SK-N-SH (cell line): ENCODE data around the gene LARGE1. TPM values are rescaled to one million over a fixed set of nuclear protein-coding genes. Genes with fewer than 3 reads are reported as not detected.

ENCODE experiments used
- CTCF ChIA-PET: fragments of 300-600, 350-600 bp; formaldehyde crosslinking; extraction: SDS; loops from one replicate; lab custom pipeline; 2021; lab: Yijun Ruan, JAX
- POLR2A ChIA-PET: fragments of 350-600 bp; sonication (Branson Sonifier 250); formaldehyde crosslinking; extraction: SDS; loops from one replicate; lab custom pipeline; 2020; ENCODE audit warnings: antibody characterized with exemption, inconsistent platforms; lab: Yijun Ruan, JAX
- DNase-seq: peaks from one replicate; pipeline ENCODE4 v3.0.0; 2012
- H2AFZ ChIP-seq: fragments of 200-600 bp; sonication (generic); 2 replicates; pipeline ENCODE4 v1.8.1; 2016; ENCODE audit warnings: antibody characterized with exemption, mild to moderate bottlenecking, low read depth
- H3F3A ChIP-seq: fragments of 200-600 bp; sonication (generic); replicated peaks from 2 replicates; pipeline ENCODE3; 2016; ENCODE audit warnings: antibody characterized with exemption, mild to moderate bottlenecking; ENCODE audit not compliant: insufficient read depth
- H3K27ac ChIP-seq, 2 experiments: fragments of 200-500 bp in 1 of 2; fragments of 200-600 bp in 1 of 2; sonication (Bioruptor generic) in 1 of 2; sonication (generic), shearing (Covaris generic) in 1 of 2; 2 replicates each; pipeline versions ENCODE4 v1.5.1 to v1.6.1; 2014 to 2016; ENCODE audit warnings: low read depth in 2 of 2, inconsistent platforms in 1 of 2, low read length in 1 of 2, mild to moderate bottlenecking in 1 of 2, mixed read lengths in 1 of 2
- H3K27me3 ChIP-seq: fragments of 200-600 bp; sonication (generic), shearing (Covaris generic); 2 replicates; pipeline ENCODE4 v1.6.1; 2016; ENCODE audit warnings: mixed run types; ENCODE audit not compliant: insufficient read depth
- H3K36me3 ChIP-seq, 2 experiments: fragments of 200-500 bp in 1 of 2; fragments of 200-600 bp in 1 of 2; sonication (Bioruptor generic) in 1 of 2; sonication (generic) in 1 of 2; replicated peaks in 1 of 2; 2 replicates each; pipeline versions ENCODE3 to v1.5.1; 2014 to 2016; ENCODE audit warnings: low read length in 1 of 2, mild to moderate bottlenecking in 1 of 2; ENCODE audit not compliant: insufficient read depth in 2 of 2, control insufficient read depth in 1 of 2
- H3K4me1 ChIP-seq, 2 experiments: fragments of 200-500 bp in 1 of 2; fragments of 200-600 bp in 1 of 2; sonication (Bioruptor generic) in 1 of 2; sonication (generic), shearing (Covaris generic) in 1 of 2; 2 replicates each; pipeline versions ENCODE4 v1.5.1 to v1.6.1; 2014 to 2016; ENCODE audit warnings: low read depth in 1 of 2, low read length in 1 of 2, mixed run types in 1 of 2; ENCODE audit not compliant: insufficient read depth in 2 of 2, control insufficient read depth in 1 of 2
- H3K4me2 ChIP-seq: fragments of 200-600 bp; sonication (generic), shearing (Covaris generic); 2 replicates; pipeline ENCODE4 v1.6.1; 2017; ENCODE audit warnings: mixed run types
- H3K4me3 ChIP-seq, 2 experiments: fragments of 200-500 bp in 1 of 2; fragments of 200-600 bp in 1 of 2; sonication (Bioruptor generic) in 1 of 2; sonication (generic), shearing (Covaris generic) in 1 of 2; 2 replicates each; pipeline versions ENCODE4 v1.5.1 to v1.8.1; 2014 to 2016; ENCODE audit warnings: low read depth in 2 of 2, inconsistent platforms in 1 of 2, low read length in 1 of 2, mild to moderate bottlenecking in 1 of 2, mixed read lengths in 1 of 2, moderate library complexity in 1 of 2
- H3K79me2 ChIP-seq: fragments of 200-600 bp; sonication (generic); 2 replicates; pipeline ENCODE4 v1.8.1; 2017; ENCODE audit warnings: mild to moderate bottlenecking; ENCODE audit not compliant: insufficient read depth
- H3K9ac ChIP-seq: fragments of 200-600 bp; sonication (generic); 2 replicates; pipeline ENCODE4 v1.6.1; 2017; ENCODE audit warnings: mixed run types
- H3K9me2 ChIP-seq: fragments of 200-600 bp; sonication (generic); 2 replicates; pipeline ENCODE4 v1.6.1; 2017; ENCODE audit warnings: mixed run types
- H3K9me3 ChIP-seq: fragments of 200-600 bp; sonication (generic); 2 replicates; pipeline ENCODE4 v1.6.1; 2017; ENCODE audit warnings: mixed run types, mild to moderate bottlenecking, moderate library complexity
- H4K20me1 ChIP-seq: fragments of 200-600 bp; sonication (generic); 2 replicates; pipeline ENCODE4 v1.6.1; 2017; ENCODE audit warnings: mild to moderate bottlenecking, mixed run types; ENCODE audit not compliant: insufficient read depth
- CHD2 ChIP-seq: fragments of 150-350 bp; IDR thresholded peaks from 2 replicates; pipeline ENCODE4 v1.6.1; 2018; ENCODE audit warnings: low read length; ENCODE audit not compliant: partially characterized antibody
- EP300 ChIP-seq, 2 experiments: IDR thresholded peaks; 2 replicates each; pipeline versions ENCODE4 v1.4.0 to v1.6.1; 2012; ENCODE audit warnings: borderline replicate concordance in 1 of 2, low read depth in 1 of 2, low read length in 1 of 2
- FOXJ3 ChIP-seq: sonication (generic); formaldehyde crosslinking; IDR thresholded peaks from 2 replicates; pipeline ENCODE4 v1.5.1; 2020; ENCODE audit warnings: mild to moderate bottlenecking, missing genetic modification reagents
- FOXM1 ChIP-seq: IDR thresholded peaks from 2 replicates; pipeline ENCODE4 v1.4.0; 2012; ENCODE audit warnings: low read depth, mild to moderate bottlenecking
- GATA2 ChIP-seq: sonication (generic); formaldehyde crosslinking; IDR thresholded peaks from 2 replicates; pipeline ENCODE4 v1.5.0; 2020; ENCODE audit warnings: mild to moderate bottlenecking, missing genetic modification reagents
- JUND ChIP-seq: IDR thresholded peaks from 2 replicates; pipeline ENCODE4 v1.4.0; 2012
- MAX ChIP-seq: IDR thresholded peaks from 2 replicates; pipeline ENCODE4 v1.4.0; 2012; ENCODE audit warnings: low read depth
- MEF2A ChIP-seq: IDR thresholded peaks from 2 replicates; pipeline ENCODE4 v1.4.0; 2012; ENCODE audit warnings: low read depth, borderline replicate concordance
- NRF1 ChIP-seq: IDR thresholded peaks from 2 replicates; pipeline ENCODE4 v1.6.1; 2012; ENCODE audit warnings: low read depth, mild to moderate bottlenecking, low read length
- POLR2AphosphoS5 ChIP-seq: IDR thresholded peaks from 2 replicates; pipeline ENCODE4 v1.6.1; 2012; ENCODE audit warnings: low read depth, low read length
- RAD21 ChIP-seq: IDR thresholded peaks from 2 replicates; pipeline ENCODE4 v1.6.1; 2012; ENCODE audit warnings: mild to moderate bottlenecking, low read length
- RCOR1 ChIP-seq: fragments of 150-350 bp; IDR thresholded peaks from 2 replicates; pipeline ENCODE4 v1.6.1; 2017; ENCODE audit warnings: antibody characterized with exemption, low read length
- RFX5 ChIP-seq: IDR thresholded peaks from 2 replicates; pipeline ENCODE4 v1.6.1; 2012; ENCODE audit warnings: mild to moderate bottlenecking, improper control_type of control experiment, low read length
- SMC3 ChIP-seq: IDR thresholded peaks from 2 replicates; pipeline ENCODE4 v1.6.1; 2012; ENCODE audit warnings: low read depth, low read length, improper control_type of control experiment
- TEAD4 ChIP-seq: IDR thresholded peaks from 2 replicates; pipeline ENCODE4 v1.4.0; 2012; ENCODE audit warnings: mild to moderate bottlenecking, borderline replicate concordance; ENCODE audit not compliant: insufficient read depth
- YY1 ChIP-seq: IDR thresholded peaks from 2 replicates; pipeline ENCODE4 v1.4.0; 2012; ENCODE audit warnings: low read depth, mild to moderate bottlenecking
- ZBTB33 ChIP-seq: IDR thresholded peaks from 2 replicates; pipeline ENCODE4 v1.4.0; 2012; ENCODE audit warnings: low read depth, borderline replicate concordance
- WGBS: methylation state at CpG from one replicate; pipeline ENCODE4 v1.1.6; 2017; ENCODE audit warnings: low lambda C conversion rate; 5-methylcytosine and 5-hydroxymethylcytosine counted together
- polyA plus RNA-seq, 3 experiments: library from polyadenylated mRNA; depleted of rRNA; stranded (reverse); fragments of >200 nt; gene quantifications; 2 replicates each; pipeline ENCODE4 v1.2.3, GENCODE V29; 2012
- TF ChIP-seq, protein P1 (sequence below): IDR thresholded peaks from 2 replicates; pipeline ENCODE4 v1.6.1; 2012; ENCODE audit warnings: mild to moderate bottlenecking, low read depth, low read length, moderate library complexity
- TF ChIP-seq, protein P2 (sequence below): fragments of 150-350 bp; IDR thresholded peaks from 2 replicates; pipeline ENCODE4 v1.6.1; 2017; ENCODE audit warnings: antibody characterized with exemption, low read length, low read depth, borderline replicate concordance
- TF ChIP-seq, protein P3 (sequence below): IDR thresholded peaks from 2 replicates; pipeline ENCODE4 v1.4.0; 2012; ENCODE audit warnings: low read depth, borderline replicate concordance
- TF ChIP-seq, protein P4 (sequence below): fragments of 200-600 bp; sonication (generic); IDR thresholded peaks from 2 replicates; pipeline ENCODE4 v1.6.1; 2017; ENCODE audit warnings: antibody characterized with exemption, mild to moderate bottlenecking, moderate library complexity

Gene LARGE1
- polyA plus RNA-seq, 1 of the 3 experiments (the other 2 are of a cell fraction), result 1.1 TPM

DNA sequence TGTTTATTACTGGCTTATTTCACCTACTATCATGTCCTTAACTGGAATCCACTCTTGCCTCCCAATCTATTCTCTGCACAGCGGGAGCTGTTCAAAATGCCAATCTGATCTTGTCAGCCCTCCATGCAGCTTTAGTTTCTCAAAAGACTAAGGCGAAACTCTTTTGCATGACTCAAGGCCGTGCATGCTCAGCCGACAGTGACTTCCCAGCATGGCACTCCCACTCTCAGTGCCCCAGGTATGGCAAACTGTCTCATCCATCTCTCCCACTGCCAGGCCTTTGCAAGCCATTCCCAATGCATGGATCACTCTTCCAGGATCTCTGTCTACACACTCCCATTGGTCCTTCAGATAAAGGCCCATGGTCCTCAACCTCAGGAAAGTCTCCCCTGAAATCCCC lies 245.9 kb downstream of the LARGE1 start (continued):
- TF ChIP-seq, protein P1, sequence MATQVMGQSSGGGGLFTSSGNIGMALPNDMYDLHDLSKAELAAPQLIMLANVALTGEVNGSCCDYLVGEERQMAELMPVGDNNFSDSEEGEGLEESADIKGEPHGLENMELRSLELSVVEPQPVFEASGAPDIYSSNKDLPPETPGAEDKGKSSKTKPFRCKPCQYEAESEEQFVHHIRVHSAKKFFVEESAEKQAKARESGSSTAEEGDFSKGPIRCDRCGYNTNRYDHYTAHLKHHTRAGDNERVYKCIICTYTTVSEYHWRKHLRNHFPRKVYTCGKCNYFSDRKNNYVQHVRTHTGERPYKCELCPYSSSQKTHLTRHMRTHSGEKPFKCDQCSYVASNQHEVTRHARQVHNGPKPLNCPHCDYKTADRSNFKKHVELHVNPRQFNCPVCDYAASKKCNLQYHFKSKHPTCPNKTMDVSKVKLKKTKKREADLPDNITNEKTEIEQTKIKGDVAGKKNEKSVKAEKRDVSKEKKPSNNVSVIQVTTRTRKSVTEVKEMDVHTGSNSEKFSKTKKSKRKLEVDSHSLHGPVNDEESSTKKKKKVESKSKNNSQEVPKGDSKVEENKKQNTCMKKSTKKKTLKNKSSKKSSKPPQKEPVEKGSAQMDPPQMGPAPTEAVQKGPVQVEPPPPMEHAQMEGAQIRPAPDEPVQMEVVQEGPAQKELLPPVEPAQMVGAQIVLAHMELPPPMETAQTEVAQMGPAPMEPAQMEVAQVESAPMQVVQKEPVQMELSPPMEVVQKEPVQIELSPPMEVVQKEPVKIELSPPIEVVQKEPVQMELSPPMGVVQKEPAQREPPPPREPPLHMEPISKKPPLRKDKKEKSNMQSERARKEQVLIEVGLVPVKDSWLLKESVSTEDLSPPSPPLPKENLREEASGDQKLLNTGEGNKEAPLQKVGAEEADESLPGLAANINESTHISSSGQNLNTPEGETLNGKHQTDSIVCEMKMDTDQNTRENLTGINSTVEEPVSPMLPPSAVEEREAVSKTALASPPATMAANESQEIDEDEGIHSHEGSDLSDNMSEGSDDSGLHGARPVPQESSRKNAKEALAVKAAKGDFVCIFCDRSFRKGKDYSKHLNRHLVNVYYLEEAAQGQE, result no peak
- TF ChIP-seq CHD2 (no peak), YY1 (no peak), NRF1 (no peak), SMC3 (no peak)

DNA sequence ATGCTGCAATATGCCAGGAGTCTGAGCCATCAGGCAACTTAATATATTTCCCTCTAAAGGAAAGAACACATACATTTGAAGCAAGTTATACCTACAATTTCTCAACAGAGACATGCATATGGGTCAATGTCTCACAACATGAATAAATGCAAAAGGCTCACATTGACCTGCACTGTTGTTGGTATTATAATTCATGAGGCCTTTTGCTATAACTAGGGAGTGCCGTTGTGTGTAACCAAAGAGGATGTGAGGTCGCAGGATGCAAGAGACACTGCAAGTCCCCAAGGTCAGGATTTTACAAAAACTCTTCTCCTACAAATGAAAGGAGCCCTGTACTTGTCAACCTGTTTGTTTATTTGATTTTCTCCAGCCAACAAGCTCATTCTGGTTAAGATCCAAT lies 250.5 kb downstream of the LARGE1 start:
- Histone ChIP-seq H3K9ac (no peak overlapping the region), H3K9me3 (no peaks in the 10 kb centered on the region), H3K9me2 (no peaks in the 10 kb centered on the region), H3K79me2 (no peaks in the 10 kb centered on the region), H4K20me1 (no peaks in the 10 kb centered on the region), H3K4me3 (no peak overlapping the region)
- POLR2A ChIA-PET, result no interaction called here
- CTCF ChIA-PET, result no interaction called here
- no peak for DNase-seq
- TF ChIP-seq YY1, result no peak
- TF ChIP-seq MAX, result no peak
- TF ChIP-seq MEF2A, result no peak
- TF ChIP-seq JUND, result no peak
- TF ChIP-seq RFX5, result no peak
- TF ChIP-seq FOXJ3 (CRISPR knock-in tag), result no peak
- TF ChIP-seq TEAD4, result no peak
- TF ChIP-seq CHD2, result no peak
- TF ChIP-seq ZBTB33, result no peak
- no peak for TF ChIP-seq EP300 (IDR thresholded peaks at IDR 0.05; ENCODE audit: borderline replicate concordance in 1 of 2, low read depth in 1 of 2, low read length in 1 of 2)
- TF ChIP-seq, protein P2, sequence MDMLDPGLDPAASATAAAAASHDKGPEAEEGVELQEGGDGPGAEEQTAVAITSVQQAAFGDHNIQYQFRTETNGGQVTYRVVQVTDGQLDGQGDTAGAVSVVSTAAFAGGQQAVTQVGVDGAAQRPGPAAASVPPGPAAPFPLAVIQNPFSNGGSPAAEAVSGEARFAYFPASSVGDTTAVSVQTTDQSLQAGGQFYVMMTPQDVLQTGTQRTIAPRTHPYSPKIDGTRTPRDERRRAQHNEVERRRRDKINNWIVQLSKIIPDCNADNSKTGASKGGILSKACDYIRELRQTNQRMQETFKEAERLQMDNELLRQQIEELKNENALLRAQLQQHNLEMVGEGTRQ, result no peak
- TF ChIP-seq RCOR1, result no peak
- no peak for TF ChIP-seq RAD21
- no peak for TF ChIP-seq FOXM1
- TF ChIP-seq NRF1, result no peak
- no peak for TF ChIP-seq SMC3
- TF ChIP-seq GATA2 (CRISPR knock-in tag), result no peak
- TF ChIP-seq, protein P3, sequence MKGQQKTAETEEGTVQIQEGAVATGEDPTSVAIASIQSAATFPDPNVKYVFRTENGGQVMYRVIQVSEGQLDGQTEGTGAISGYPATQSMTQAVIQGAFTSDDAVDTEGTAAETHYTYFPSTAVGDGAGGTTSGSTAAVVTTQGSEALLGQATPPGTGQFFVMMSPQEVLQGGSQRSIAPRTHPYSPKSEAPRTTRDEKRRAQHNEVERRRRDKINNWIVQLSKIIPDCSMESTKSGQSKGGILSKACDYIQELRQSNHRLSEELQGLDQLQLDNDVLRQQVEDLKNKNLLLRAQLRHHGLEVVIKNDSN, result no peak
- TF ChIP-seq, protein P4, sequence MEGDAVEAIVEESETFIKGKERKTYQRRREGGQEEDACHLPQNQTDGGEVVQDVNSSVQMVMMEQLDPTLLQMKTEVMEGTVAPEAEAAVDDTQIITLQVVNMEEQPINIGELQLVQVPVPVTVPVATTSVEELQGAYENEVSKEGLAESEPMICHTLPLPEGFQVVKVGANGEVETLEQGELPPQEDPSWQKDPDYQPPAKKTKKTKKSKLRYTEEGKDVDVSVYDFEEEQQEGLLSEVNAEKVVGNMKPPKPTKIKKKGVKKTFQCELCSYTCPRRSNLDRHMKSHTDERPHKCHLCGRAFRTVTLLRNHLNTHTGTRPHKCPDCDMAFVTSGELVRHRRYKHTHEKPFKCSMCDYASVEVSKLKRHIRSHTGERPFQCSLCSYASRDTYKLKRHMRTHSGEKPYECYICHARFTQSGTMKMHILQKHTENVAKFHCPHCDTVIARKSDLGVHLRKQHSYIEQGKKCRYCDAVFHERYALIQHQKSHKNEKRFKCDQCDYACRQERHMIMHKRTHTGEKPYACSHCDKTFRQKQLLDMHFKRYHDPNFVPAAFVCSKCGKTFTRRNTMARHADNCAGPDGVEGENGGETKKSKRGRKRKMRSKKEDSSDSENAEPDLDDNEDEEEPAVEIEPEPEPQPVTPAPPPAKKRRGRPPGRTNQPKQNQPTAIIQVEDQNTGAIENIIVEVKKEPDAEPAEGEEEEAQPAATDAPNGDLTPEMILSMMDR, result no peak
- TF ChIP-seq POLR2AphosphoS5, result no peak
- TF ChIP-seq, all 33 proteins: peak for 0
- Histone ChIP-seq H3K36me3 (no peaks in the 10 kb centered on the region), H3K27me3 (no peaks in the 10 kb centered on the region), H3F3A (no peaks in the 10 kb centered on the region), H3K4me1 (no peaks in the 10 kb centered on the region; a peak in 1 of 4 replicates), H2AFZ (no peak overlapping the region), H3K27ac (no peak overlapping the region), H3K4me2 (no peak overlapping the region)
- 49% methylated on average over 2 of the region's 2 CpGs for WGBS
